ENCODE results near the gene ELAVL4. TPM values are rescaled to one million over a fixed set of nuclear protein-coding genes. Genes with fewer than 3 reads are reported as not detected.
A peak's percentile ranks its signal among the peaks of the same experiment; 100 is the strongest.

The ELAVL4 gene
- total RNA-seq, 1 experiment from 2014 or later: not detected

DNA sequence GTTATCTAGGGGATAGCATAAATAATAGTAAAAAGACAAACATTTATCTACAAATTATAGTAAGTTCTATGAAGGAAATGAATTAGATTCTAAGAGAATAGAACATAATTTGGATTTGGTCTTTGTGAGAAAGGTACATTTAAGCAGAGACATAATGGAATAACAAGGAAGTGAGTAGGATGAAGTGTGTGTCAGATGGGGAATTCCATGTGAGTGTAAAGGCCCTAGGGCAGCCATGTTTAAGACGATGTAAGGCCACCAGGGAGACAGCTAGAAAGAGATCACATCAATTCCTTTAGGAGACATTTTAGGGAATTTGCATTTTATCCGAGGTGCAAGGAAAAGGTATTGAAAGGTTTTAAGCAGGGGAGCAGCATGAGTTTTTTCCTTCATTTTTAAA lies 33.8 kb upstream of the ELAVL4 start:
- Histone ChIP-seq H3K9me3 (ENCODE audit: low read depth, low read length, poor library complexity, severe bottlenecking) (no peaks in the 10 kb centered on the region), H3K4me3 (ENCODE audit: low read depth, low read length, poor library complexity, severe bottlenecking) (no peak overlapping the region), H3K4me1 (ENCODE audit: insufficient read depth, low read length, poor library complexity, severe bottlenecking) (no peaks in the 10 kb centered on the region), H3K27me3 (replicated peaks; ENCODE audit: insufficient read depth, low read depth, low read length, poor library complexity) (no peaks in the 10 kb centered on the region), H3K27ac (ENCODE audit: low read depth, low read length, poor library complexity, severe bottlenecking) (no peak overlapping the region), H3K36me3 (ENCODE audit: insufficient read depth, low read length, poor library complexity, severe bottlenecking) (no peaks in the 10 kb centered on the region)
- no peak for TF ChIP-seq EZH2 (IDR thresholded peaks at IDR 0.05; ENCODE audit: borderline replicate concordance, low read depth, low read length, poor library complexity, severe bottlenecking)
- TF ChIP-seq, protein P1, sequence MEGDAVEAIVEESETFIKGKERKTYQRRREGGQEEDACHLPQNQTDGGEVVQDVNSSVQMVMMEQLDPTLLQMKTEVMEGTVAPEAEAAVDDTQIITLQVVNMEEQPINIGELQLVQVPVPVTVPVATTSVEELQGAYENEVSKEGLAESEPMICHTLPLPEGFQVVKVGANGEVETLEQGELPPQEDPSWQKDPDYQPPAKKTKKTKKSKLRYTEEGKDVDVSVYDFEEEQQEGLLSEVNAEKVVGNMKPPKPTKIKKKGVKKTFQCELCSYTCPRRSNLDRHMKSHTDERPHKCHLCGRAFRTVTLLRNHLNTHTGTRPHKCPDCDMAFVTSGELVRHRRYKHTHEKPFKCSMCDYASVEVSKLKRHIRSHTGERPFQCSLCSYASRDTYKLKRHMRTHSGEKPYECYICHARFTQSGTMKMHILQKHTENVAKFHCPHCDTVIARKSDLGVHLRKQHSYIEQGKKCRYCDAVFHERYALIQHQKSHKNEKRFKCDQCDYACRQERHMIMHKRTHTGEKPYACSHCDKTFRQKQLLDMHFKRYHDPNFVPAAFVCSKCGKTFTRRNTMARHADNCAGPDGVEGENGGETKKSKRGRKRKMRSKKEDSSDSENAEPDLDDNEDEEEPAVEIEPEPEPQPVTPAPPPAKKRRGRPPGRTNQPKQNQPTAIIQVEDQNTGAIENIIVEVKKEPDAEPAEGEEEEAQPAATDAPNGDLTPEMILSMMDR (conservative IDR thresholded peaks at IDR 0.05; ENCODE audit: low read depth, low read length): no peak
- no TSS peak for BruUV-seq (replicated peaks)
- ChIA-PET POLR2A (ENCODE audit: low non-redundant PET) (interaction anchor here (0.6 kb wide), 1 partner anchor 1502 kb away, joined by 3 read pairs; no protein-coding TSS in a partner anchor), CTCF (no interaction called here)
- intact Hi-C loops (cut with micrococcal nuclease; ENCODE audit: unreplicated experiment): no loop called here
- no peak for DNase-seq (ENCODE audit: low spot score)

GRCh38 chr1:50077273-50077672 lies 31.4 kb upstream of the ELAVL4 start:
- intact Hi-C loops (cut with micrococcal nuclease; ENCODE audit: unreplicated experiment): no loop called here
- no TSS peak for BruUV-seq (replicated peaks)
- DNase-seq (ENCODE audit: low spot score): no peak
- Histone ChIP-seq H3K27me3 (replicated peaks; ENCODE audit: insufficient read depth, low read depth, low read length, poor library complexity) (no peaks in the 10 kb centered on the region), H3K4me1 (ENCODE audit: insufficient read depth, low read length, poor library complexity, severe bottlenecking) (no peaks in the 10 kb centered on the region), H3K36me3 (ENCODE audit: insufficient read depth, low read length, poor library complexity, severe bottlenecking) (no peaks in the 10 kb centered on the region), H3K9me3 (ENCODE audit: low read depth, low read length, poor library complexity, severe bottlenecking) (no peaks in the 10 kb centered on the region), H3K27ac (ENCODE audit: low read depth, low read length, poor library complexity, severe bottlenecking) (no peak overlapping the region), H3K4me3 (ENCODE audit: low read depth, low read length, poor library complexity, severe bottlenecking) (no peak overlapping the region)
- ChIA-PET POLR2A (ENCODE audit: low non-redundant PET) (no interaction called here), CTCF (no interaction called here)
- TF ChIP-seq, protein P1 (conservative IDR thresholded peaks at IDR 0.05; ENCODE audit: low read depth, low read length): no peak
- no peak for TF ChIP-seq EZH2 (IDR thresholded peaks at IDR 0.05; ENCODE audit: borderline replicate concordance, low read depth, low read length, poor library complexity, severe bottlenecking)

GRCh38 chr1:50080904-50081586 lies 27.7 kb upstream of the ELAVL4 start:
- TF ChIP-seq, protein P1 (conservative IDR thresholded peaks at IDR 0.05; ENCODE audit: low read depth, low read length): peak; percentile 65
- TF ChIP-seq EZH2 (IDR thresholded peaks at IDR 0.05; ENCODE audit: borderline replicate concordance, low read depth, low read length, poor library complexity, severe bottlenecking): no peak
- peak; percentile 45 for DNase-seq (ENCODE audit: low spot score)
- no TSS peak for BruUV-seq (replicated peaks)
- Histone ChIP-seq H3K9me3 (ENCODE audit: low read depth, low read length, poor library complexity, severe bottlenecking) (no peaks in the 10 kb centered on the region), H3K36me3 (ENCODE audit: insufficient read depth, low read length, poor library complexity, severe bottlenecking) (no peaks in the 10 kb centered on the region), H3K27me3 (replicated peaks; ENCODE audit: insufficient read depth, low read depth, low read length, poor library complexity) (no peaks in the 10 kb centered on the region), H3K27ac (ENCODE audit: low read depth, low read length, poor library complexity, severe bottlenecking) (no peak overlapping the region), H3K4me3 (ENCODE audit: low read depth, low read length, poor library complexity, severe bottlenecking) (no peak overlapping the region), H3K4me1 (ENCODE audit: insufficient read depth, low read length, poor library complexity, severe bottlenecking) (no peaks in the 10 kb centered on the region)
- POLR2A ChIA-PET (ENCODE audit: low non-redundant PET): no interaction called here
- intact Hi-C loops (cut with micrococcal nuclease; ENCODE audit: unreplicated experiment): loop anchor here (10.0 kb wide), 2 partner anchors 254 to 1166 kb away; no protein-coding TSS in a partner anchor
- CTCF ChIA-PET: no interaction called here

Data from A673 (cell line).